Uterus (tissue), 4 donors: ENCODE results near the gene ACTN2. TPM values are rescaled to one million over a fixed set of nuclear protein-coding genes. Genes with fewer than 3 reads are reported as not detected.
A peak's percentile ranks its signal among the peaks of the same experiment; 100 is the strongest.

ENCODE experiments used
- DNase-seq, 2 donors: peaks; one replicate each; pipeline ENCODE4 v3.0.0-alpha.2; 2019 to 2020
- H3K27ac ChIP-seq, 2 donors: fragments of 200-600 bp; sonication (generic); 1 replicate in 1 of 2; 2 replicates in 1 of 2; pipeline ENCODE4 v1.5.1; 2016 to 2018
- H3K27me3 ChIP-seq, 2 donors: fragments of 200-600 bp; sonication (generic); one replicate each; pipeline ENCODE4 v1.5.1; 2018 to 2019; ENCODE audit warnings: control low read depth in 1 of 2
- H3K36me3 ChIP-seq, 2 donors: fragments of 200-600 bp; sonication (generic); one replicate each; pipeline ENCODE4 v1.5.1; 2019; ENCODE audit warnings: control low read depth in 1 of 2
- H3K4me1 ChIP-seq, 2 donors: fragments of 200-600 bp; sonication (generic); one replicate each; pipeline ENCODE4 v1.5.1; 2018 to 2019; ENCODE audit warnings: control low read depth in 1 of 2
- H3K4me3 ChIP-seq, 2 donors: fragments of 200-600 bp; sonication (generic); 1 replicate in 1 of 2; 2 replicates in 1 of 2; pipeline ENCODE4 v1.5.1; 2018 to 2019; ENCODE audit warnings: mild to moderate bottlenecking in 1 of 2
- H3K9me3 ChIP-seq, 2 donors: fragments of 200-600 bp; sonication (generic); one replicate each; pipeline ENCODE4 v1.5.1; 2019; ENCODE audit warnings: control low read depth in 1 of 2
- POLR2A ChIP-seq, 2 donors: fragments of 450-650 bp; IDR thresholded peaks; one replicate each; pipeline ENCODE4 v1.6.1; 2016; ENCODE audit warnings: antibody characterized with exemption in 2 of 2, mild to moderate bottlenecking in 1 of 2, moderate library complexity in 1 of 2
- intact Hi-C: fragments of 100-400 bp; cut with DNase I; formaldehyde crosslinking; loops from one replicate; pipeline ENCODE4 v1.15.1; 2023; ENCODE audit warnings: low total_unique reads
- total RNA-seq, 4 donors: library from RNA; depleted of rRNA in 3 of 4; stranded (reverse); fragments of >200 nt in 3 of 4; gene quantifications; one replicate each; pipeline versions ENCODE4 v1.1.0 to v1.2.4, GENCODE V29; 2014 to 2023
- TF ChIP-seq, protein P1 (sequence below), 4 experiments: fragments of 200-600 bp in 2 of 4; fragments of 450-650 bp in 2 of 4; sonication (generic) in 2 of 4; IDR thresholded peaks; one replicate each; pipeline ENCODE4 v1.5.1; 2016 to 2019; ENCODE audit warnings: antibody characterized with exemption in 4 of 4, mild to moderate bottlenecking in 2 of 4, moderate library complexity in 1 of 4
- donor health status: DM: yes; HTN: yes; CAD: no.

ACTN2 gene
- total RNA-seq = 10 to 100 TPM in 1 of 4 donors, 1 to 10 TPM in 2, under 1 TPM in 1; 0.29 to 28.9 (median 1.1) TPM

GRCh38 chr1:236685917-236686814 is at the start of gene ACTN2:
Gene ACTN2 (plus strand): TSS chr1:236686499. CDS start chr1:236686674, 175 bp downstream.
- TF ChIP-seq POLR2A (IDR thresholded peaks at IDR 0.05) = peak in 1 of 2 donors; percentile 24
- TF ChIP-seq, protein P1, sequence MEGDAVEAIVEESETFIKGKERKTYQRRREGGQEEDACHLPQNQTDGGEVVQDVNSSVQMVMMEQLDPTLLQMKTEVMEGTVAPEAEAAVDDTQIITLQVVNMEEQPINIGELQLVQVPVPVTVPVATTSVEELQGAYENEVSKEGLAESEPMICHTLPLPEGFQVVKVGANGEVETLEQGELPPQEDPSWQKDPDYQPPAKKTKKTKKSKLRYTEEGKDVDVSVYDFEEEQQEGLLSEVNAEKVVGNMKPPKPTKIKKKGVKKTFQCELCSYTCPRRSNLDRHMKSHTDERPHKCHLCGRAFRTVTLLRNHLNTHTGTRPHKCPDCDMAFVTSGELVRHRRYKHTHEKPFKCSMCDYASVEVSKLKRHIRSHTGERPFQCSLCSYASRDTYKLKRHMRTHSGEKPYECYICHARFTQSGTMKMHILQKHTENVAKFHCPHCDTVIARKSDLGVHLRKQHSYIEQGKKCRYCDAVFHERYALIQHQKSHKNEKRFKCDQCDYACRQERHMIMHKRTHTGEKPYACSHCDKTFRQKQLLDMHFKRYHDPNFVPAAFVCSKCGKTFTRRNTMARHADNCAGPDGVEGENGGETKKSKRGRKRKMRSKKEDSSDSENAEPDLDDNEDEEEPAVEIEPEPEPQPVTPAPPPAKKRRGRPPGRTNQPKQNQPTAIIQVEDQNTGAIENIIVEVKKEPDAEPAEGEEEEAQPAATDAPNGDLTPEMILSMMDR (IDR thresholded peaks at IDR 0.05) = no peak
- Histone ChIP-seq H3K4me1 (peaks cover 0 to 5% of the 10 kb centered on the region in 2 donors), H3K27me3 (no peaks in the 10 kb centered on the region), H3K27ac (no peak within 1 kb of the TSS), H3K36me3 (no peaks in the 10 kb centered on the region), H3K9me3 (no peaks in the 10 kb centered on the region), H3K4me3 (peak within 1 kb of the TSS; percentile 2 to 56)
- intact Hi-C loops = no loop called here
- peak; percentile 20 to 54 for DNase-seq

GRCh38 chr1:236638945-236639344 is 47.4 kb upstream of the ACTN2 start:
- Histone ChIP-seq H3K27ac (no peak overlapping the region), H3K4me3 (no peak overlapping the region), H3K4me1 (no peaks in the 10 kb centered on the region), H3K27me3 (no peaks in the 10 kb centered on the region), H3K36me3 (no peaks in the 10 kb centered on the region), H3K9me3 (no peaks in the 10 kb centered on the region)
- DNase-seq = no peak
- intact Hi-C loops = no loop called here
- no peak for TF ChIP-seq POLR2A (IDR thresholded peaks at IDR 0.05)
- TF ChIP-seq, protein P1 (IDR thresholded peaks at IDR 0.05) = no peak

DNA sequence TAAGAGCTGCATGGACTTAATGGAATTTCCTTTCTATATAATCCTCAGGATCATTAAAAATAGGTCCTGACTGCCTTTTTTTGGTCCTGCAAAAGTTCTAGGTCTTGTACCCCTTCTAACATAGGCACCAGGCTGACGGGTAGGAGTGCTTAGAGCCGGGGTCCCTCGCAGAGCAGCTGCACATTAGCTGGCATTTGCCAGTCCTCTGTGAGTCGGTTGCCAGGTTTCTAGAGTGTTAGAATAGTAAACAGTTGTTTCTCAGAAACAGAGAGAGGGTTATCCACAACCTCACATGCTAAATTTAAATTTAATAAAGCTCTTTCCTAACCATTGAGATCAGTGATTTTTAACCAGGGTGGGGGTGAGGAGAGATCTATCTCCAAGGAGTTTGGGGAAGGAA is 46.6 kb upstream of the ACTN2 start:
- TF ChIP-seq, protein P1 (IDR thresholded peaks at IDR 0.05) = no peak
- TF ChIP-seq POLR2A (IDR thresholded peaks at IDR 0.05) = no peak
- H3K9me3 ChIP-seq = no peaks in the 10 kb centered on the region
- intact Hi-C loops = no loop called here
- no peak overlapping the region for H3K27ac ChIP-seq
- no peaks in the 10 kb centered on the region for H3K36me3 ChIP-seq
- no peak for DNase-seq
- H3K4me3 ChIP-seq = no peak overlapping the region
- H3K4me1 ChIP-seq = no peaks in the 10 kb centered on the region
- no peaks in the 10 kb centered on the region for H3K27me3 ChIP-seq

DNA sequence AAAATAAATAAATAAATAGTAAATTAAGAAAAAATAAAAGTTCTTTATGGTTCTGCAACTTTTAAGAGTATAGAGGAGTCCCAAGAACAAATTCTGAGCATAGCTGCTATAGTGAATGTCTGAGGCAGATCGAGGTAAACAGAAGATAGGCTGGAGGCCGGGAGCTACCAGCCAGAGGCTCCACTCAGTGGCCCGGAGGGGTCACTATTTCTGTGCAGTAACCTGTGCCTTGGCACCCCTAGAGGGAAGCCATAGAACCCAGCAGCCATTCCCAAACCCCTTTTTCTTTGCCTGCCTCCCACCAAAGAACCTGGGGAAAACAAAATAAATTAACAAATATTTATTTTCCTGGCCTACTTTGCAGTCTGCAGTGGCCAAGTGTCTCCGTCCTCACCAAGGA is 43.5 kb upstream of the ACTN2 start:
- DNase-seq = no peak
- intact Hi-C loops = no loop called here
- TF ChIP-seq, protein P1 (IDR thresholded peaks at IDR 0.05) = no peak
- TF ChIP-seq POLR2A (IDR thresholded peaks at IDR 0.05) = no peak
- Histone ChIP-seq H3K27me3 (no peaks in the 10 kb centered on the region), H3K9me3 (no peaks in the 10 kb centered on the region), H3K36me3 (no peaks in the 10 kb centered on the region), H3K4me1 (no peaks in the 10 kb centered on the region), H3K4me3 (no peak overlapping the region), H3K27ac (no peak overlapping the region)

GRCh38 chr1:236645016-236645680 is 41.2 kb upstream of the ACTN2 start:
- Histone ChIP-seq H3K4me1 (no peaks in the 10 kb centered on the region), H3K27me3 (no peaks in the 10 kb centered on the region), H3K36me3 (no peaks in the 10 kb centered on the region), H3K9me3 (no peaks in the 10 kb centered on the region), H3K4me3 (no peak overlapping the region), H3K27ac (no peak overlapping the region)
- TF ChIP-seq, protein P1 (IDR thresholded peaks at IDR 0.05) = no peak
- no peak for TF ChIP-seq POLR2A (IDR thresholded peaks at IDR 0.05)
- no peak for DNase-seq
- intact Hi-C loops = no loop called here
